HG02678 (cell line): ENCODE results near the gene NT5E.

Experiments used
- ATAC-seq: cut with Tn5 transposase; IDR thresholded peaks from one replicate; pipeline ENCODE4 v1.9.1; 2021; ENCODE audit warnings: mild to moderate bottlenecking, moderate library complexity; ENCODE audit not compliant: unreplicated experiment

NT5E gene

DNA sequence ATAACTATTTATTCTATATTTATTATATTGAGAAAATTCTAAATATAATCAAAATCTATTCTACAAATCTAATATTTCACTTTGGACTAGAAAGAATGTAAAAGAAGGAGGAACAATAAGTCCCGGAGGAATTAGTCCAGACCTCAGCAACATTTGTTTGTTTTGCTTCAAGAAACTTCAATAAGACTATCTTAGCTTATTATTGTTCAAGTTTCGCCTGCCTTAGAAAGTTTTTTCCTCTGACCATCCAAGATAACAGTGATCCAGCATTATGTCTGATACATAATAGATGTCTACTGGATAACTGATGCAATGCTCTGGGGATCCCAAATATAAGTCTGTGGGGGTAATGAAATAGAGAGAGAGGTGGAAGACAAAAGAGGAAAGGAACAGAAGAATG lies 28.7 kb upstream of the NT5E start:
- ATAC-seq, result no peak

DNA sequence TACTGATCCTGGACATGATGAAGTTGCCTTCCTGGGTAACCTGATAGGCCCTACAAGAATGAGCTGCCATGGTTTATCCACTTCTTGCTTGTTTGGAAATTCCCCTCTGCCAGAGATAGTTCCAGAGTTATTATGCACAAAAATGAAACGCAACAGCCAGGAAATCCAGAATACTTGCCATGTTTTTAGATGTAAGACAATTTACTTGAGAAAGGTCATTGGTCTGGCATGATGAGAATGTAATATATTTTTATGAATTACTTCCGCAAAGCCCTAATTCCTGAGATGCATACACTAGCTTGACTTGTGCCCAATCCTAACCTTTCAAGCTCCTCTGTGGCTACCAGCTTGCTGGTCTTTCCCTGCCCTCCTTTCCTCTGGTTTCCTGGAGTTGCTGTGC lies 27.9 kb upstream of the NT5E start:
- no peak for ATAC-seq

- no peak for ATAC-seq
Measured at GRCh38 chr6:85422996-85423395, 26.9 kb upstream of the NT5E start.

DNA sequence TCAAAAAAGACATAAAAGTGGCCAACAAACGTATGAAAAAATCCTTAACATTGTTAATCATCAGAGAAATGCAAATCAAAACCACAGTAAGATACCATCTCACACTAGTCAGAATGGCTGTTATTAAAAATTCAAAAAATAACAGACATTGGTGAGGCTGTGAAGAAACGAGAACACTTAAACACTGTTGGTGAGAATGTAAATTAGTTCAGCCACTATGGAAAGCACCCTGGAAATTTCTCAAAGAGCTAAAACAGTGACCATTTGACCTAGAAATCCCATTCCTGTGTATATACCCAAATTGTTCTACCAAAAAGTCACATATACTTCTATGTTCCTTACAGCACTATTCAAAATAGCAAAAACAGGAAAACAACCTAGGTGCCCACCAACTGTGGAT lies 24.9 kb upstream of the NT5E start:
- peak; percentile 71 for ATAC-seq

DNA sequence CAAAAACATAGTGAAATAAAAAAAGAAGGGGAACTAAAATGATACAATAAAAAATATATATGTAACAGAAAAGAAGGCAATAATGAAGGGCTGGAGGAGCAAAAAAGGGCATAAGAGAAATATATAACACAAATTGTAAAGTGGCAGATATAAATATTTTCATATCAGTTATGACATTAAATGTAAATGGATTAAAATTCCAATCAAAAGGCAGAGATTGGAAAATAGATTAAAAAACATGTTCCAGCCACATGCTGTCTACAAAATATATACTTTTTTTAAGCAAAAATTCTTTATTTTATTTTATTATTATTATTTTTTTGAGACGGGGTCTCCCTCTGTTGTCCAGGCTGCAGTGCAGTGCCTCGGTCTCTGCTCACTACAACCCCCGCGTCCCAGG lies 23.9 kb upstream of the NT5E start:
- ATAC-seq, result no peak

DNA sequence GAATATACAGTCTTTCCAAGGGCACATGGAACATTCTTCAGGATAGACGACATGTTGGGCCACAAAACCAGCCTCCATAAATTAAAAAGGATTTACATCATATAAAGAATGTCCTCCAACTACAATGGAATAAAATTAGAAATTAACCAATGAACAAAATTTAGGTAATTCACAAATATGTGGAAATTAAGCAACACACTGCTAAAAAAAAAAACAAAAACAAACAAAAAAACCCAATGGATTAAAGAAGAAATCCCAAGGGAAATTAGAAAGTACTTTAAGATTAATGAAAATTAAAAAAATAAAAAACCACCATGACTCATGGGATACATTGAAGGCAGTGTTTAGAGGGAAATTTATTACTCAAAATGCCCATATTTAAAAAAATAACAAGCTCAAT lies 21.4 kb upstream of the NT5E start:
- no peak for ATAC-seq

- ATAC-seq, result no peak
Measured at GRCh38 chr6:85429346-85429745, 20.5 kb upstream of the NT5E start.

DNA sequence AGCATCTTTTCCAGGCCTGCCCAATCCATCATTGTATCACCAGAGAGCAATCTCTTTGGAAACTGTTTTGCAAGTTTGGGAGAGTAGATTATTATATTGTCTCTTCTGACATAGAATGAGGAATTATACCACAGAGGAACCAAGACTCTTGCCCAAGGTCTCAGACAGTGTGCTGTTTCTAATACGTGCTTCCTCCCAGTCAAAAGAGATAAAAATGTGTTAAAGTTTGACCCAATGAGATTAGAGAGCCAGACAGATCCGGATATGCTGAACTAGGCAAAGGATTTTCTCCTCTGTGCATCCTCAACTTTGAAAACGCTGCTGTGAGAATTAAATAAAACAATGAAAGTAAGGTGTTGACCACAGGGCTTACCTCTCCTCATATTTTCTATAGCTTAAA lies 18.6 kb upstream of the NT5E start:
- ATAC-seq, result no peak

GRCh38 chr6:85432554-85432953 lies 17.3 kb upstream of the NT5E start:
- ATAC-seq, result no peak

- no peak for ATAC-seq
Measured at GRCh38 chr6:85435851-85436250, 14.0 kb upstream of the NT5E start.

DNA sequence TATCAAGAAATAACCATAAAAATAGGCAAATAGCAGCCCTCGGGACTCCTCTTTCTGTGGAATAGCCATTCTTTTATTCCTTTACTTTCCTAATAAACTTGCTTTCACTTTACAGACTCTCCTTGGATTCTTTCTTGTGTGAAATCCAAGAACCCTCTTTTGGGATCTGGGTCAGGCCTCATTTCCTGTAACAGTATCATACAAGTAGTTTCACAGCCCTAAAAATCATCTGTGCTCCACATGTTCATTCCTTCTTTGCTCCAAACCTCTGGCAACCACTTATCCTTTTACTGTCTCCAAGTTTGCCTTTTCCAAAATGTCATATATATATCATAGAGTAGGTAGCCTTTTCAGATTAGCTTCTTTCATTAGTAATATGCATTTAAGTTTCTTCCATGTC lies 13.5 kb upstream of the NT5E start:
- no peak for ATAC-seq

- no peak for ATAC-seq
Measured at GRCh38 chr6:85436939-85437495, 12.9 kb upstream of the NT5E start.

GRCh38 chr6:85443349-85444117 lies 6.3 kb upstream of the NT5E start:
- no peak for ATAC-seq

GRCh38 chr6:85449388-85449817 lies 480 bp upstream of the NT5E start:
- ATAC-seq, result peak; percentile 73

GRCh38 chr6:85451565-85452306 lies 1.9 kb downstream of the NT5E start:
- ATAC-seq, result no peak

DNA sequence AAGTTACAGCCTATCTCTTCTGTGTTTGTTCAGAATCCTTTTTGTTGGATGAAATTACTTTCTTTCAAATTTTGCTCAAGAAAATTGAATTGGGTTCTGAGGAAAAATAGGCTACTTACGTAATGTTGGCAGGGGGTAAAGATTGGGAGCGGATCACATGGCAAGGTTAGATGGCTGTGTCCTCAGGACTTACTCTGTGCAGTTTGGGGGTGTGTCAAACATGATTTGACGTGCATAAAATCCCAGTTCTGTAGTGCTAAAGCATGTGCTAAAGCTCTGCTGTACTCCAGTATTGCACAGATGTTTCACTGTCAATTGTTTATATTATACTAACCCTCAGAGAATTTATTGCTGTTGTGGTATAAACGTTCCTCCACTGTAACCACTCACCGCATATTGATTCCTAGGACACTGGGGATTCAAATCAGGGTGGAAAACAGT lies 2.6 kb downstream of the NT5E start:
- no peak for ATAC-seq

GRCh38 chr6:85453052-85453451 lies 3.2 kb downstream of the NT5E start:
- no peak for ATAC-seq

GRCh38 chr6:85453490-85453889 lies 3.6 kb downstream of the NT5E start:
- no peak for ATAC-seq

- no peak for ATAC-seq
Measured at GRCh38 chr6:85455471-85456026, 5.7 kb downstream of the NT5E start.

- ATAC-seq, result no peak
Measured at GRCh38 chr6:85456782-85457181, 6.9 kb downstream of the NT5E start.

GRCh38 chr6:85458184-85458583 lies 8.3 kb downstream of the NT5E start:
- ATAC-seq, result no peak

- ATAC-seq, result no peak
Measured at GRCh38 chr6:85458782-85459181, 8.9 kb downstream of the NT5E start.
